GM12891 (cell line): ENCODE results near the gene PROKR1.

ENCODE experiments used
- POLR2A ChIP-seq: IDR thresholded peaks from 2 replicates; pipeline ENCODE4 v1.6.1; 2011; ENCODE audit warnings: low read depth, low read length, control low read depth
- POLR2AphosphoS5 ChIP-seq: IDR thresholded peaks from 2 replicates; pipeline ENCODE4 v1.6.1; 2011; ENCODE audit warnings: low read depth, low read length, control low read depth
- POU2F2 ChIP-seq: IDR thresholded peaks from 2 replicates; pipeline ENCODE4 v1.6.1; 2011; ENCODE audit warnings: low read depth, mild to moderate bottlenecking, control low read depth, low read length, moderate library complexity
- SPI1 ChIP-seq: IDR thresholded peaks from 2 replicates; pipeline ENCODE4 v1.6.1; 2011; ENCODE audit warnings: low read depth, low read length, control low read depth
- TAF1 ChIP-seq: IDR thresholded peaks from 2 replicates; pipeline ENCODE4 v1.6.1; 2011; ENCODE audit warnings: low read depth, low read length, control low read depth

DNA sequence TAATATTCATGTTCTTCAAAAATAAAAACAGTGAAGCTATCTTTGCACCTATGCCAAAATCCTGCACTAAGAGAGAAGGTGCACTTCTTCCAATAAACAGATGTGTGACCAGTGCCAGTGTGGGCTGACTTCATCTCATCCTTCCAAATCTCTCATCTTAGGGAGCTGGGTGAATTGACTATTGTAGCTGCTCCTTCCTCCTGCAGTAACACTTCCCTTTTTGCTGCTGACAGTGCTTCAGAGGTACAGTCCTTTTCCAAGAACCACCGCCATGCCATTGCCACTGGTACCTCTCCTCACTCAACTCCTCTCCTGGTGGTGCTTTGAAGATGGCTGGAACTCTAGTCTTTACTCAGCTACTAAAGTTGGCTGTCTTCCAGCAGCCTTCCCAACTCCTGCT is 49.1 kb downstream of the PROKR1 start:
- no peak for TF ChIP-seq POLR2A
- TF ChIP-seq POLR2AphosphoS5 = no peak
- TF ChIP-seq TAF1 = no peak
- no peak for TF ChIP-seq POU2F2
- peak; percentile 60 for TF ChIP-seq SPI1
